Heart right ventricle (tissue), 16 donors: Measurements from ENCODE around the gene TBATA. TPM values are rescaled to one million over a fixed set of nuclear protein-coding genes. Genes with fewer than 3 reads are reported as not detected.

Experiments
- ATAC-seq, 8 donors: fragments of 200-7000 bp; cut with Tn5 transposase; one replicate each; pipeline ENCODE4 v1.9.1; 2020; ENCODE audit warnings: mild to moderate bottlenecking in 8 of 8, moderate library complexity in 8 of 8, moderate number of reproducible peaks in 1 of 8
- DNase-seq, 2 donors: peaks; one replicate each; pipeline ENCODE4 v3.0.0-alpha.2; 2020
- H3K27ac ChIP-seq, 10 donors: fragments of 200-600 bp; sonication (generic) in 2 of 10; one replicate each; pipeline versions ENCODE4 v1.5.0 to v1.8.0; 2020 to 2022; ENCODE audit warnings: mild to moderate bottlenecking in 3 of 10
- H3K27me3 ChIP-seq, 7 donors: fragments of 200-600 bp; one replicate each; pipeline ENCODE4 v1.8.0; 2021 to 2022; ENCODE audit warnings: mild to moderate bottlenecking in 2 of 7
- H3K36me3 ChIP-seq, 9 donors: fragments of 200-600 bp; sonication (generic) in 1 of 9; one replicate each; pipeline versions ENCODE4 v1.5.0 to v1.8.0; 2020 to 2022; ENCODE audit warnings: mild to moderate bottlenecking in 2 of 9
- H3K4me1 ChIP-seq, 9 donors: fragments of 200-600 bp; sonication (generic) in 1 of 9; one replicate each; pipeline versions ENCODE4 v1.5.0 to v1.8.0; 2020 to 2022; ENCODE audit warnings: mild to moderate bottlenecking in 4 of 9
- H3K4me3 ChIP-seq, 10 donors: fragments of 200-600 bp; sonication (generic) in 2 of 10; one replicate each; pipeline versions ENCODE4 v1.5.0 to v1.8.0; 2020 to 2022; ENCODE audit warnings: mild to moderate bottlenecking in 7 of 10, moderate library complexity in 2 of 10
- H3K9me3 ChIP-seq, 11 donors: fragments of 200-600 bp in 10 of 11; sonication (generic) in 2 of 11; one replicate each; pipeline versions ENCODE4 v1.5.0 to v1.8.0; 2013 to 2022; ENCODE audit warnings: mild to moderate bottlenecking in 2 of 11, control low read depth in 1 of 11, moderate library complexity in 1 of 11
- CTCF ChIP-seq, 9 donors: fragments of 200-600 bp; sonication (generic) in 2 of 9; IDR thresholded peaks; one replicate each; pipeline versions ENCODE4 v1.5.0 to v1.8.0; 2021 to 2022; ENCODE audit warnings: antibody characterized with exemption in 9 of 9, mild to moderate bottlenecking in 5 of 9, moderate library complexity in 1 of 9
- WGBS, 2 donors: extraction: QIAGEN DNeasy Blood & Tissue Kit; methylation state at CpG; one replicate each; pipeline ENCODE4 v1.1.7; 2013; ENCODE audit warnings: inconsistent platforms in 1 of 2; 5-methylcytosine and 5-hydroxymethylcytosine counted together
- intact Hi-C, 10 donors: fragments of 100-400 bp; cut with DNase I; formaldehyde crosslinking; loops; one replicate each; pipeline versions ENCODE4 v1.11.1 to v1.14.2; 2022
- polyA plus RNA-seq, 2 donors: library from polyadenylated mRNA; stranded (reverse); fragments of 200-250 nt; gene quantifications; one replicate each; pipeline ENCODE4 v1.2.3, GENCODE V29; 2013
- total RNA-seq, 10 donors: library from RNA; stranded (reverse); fragmentation: NEBNext Ultra II Directional in 3 of 10; extraction: Animal tissue kit (Norgen Biotek cat#: 25700) in 3 of 10; gene quantifications; one replicate each; pipeline versions ENCODE4 v1.2.1 to v1.2.4, GENCODE V29; 2021 to 2023
- donor health status: Arrhythmogenic right ventricular cardiomyopathy.
- donor health status: ischemic (EF 13 %, LVEDD 7.1; RV severe dilation, severe dysfunction).
- donor health status: healthy with polysubstance abuse.
- donor health status: DM: no; HTN: yes; CAD: no.
- donor health status: DM: no; HTN: no; CAD: no.
- donor health status: ischemic (EF 25% LVEDD 6.9; RV normal size, moderate dysfunction).
- donor health status: ischemic (EF 25% LVEDD 5.7; RV mildly dilated, moderate dysfunction).
- donor health status: healthy.
- donor health status: DM: yes; HTN: yes; CAD: no.
- donor health status: Ischemic cardiomyopathy.
- donor health status: ischemic (EF 35%, LVEDD 5.7; RV mildly dilated, moderate dysfunction).
- donor health status: nonischemic (EF 11% LVEDD 7.7; RV severe dilation, severe dysfunction).
- donor health status: DM: yes; HTN: yes; CAD: no.
- donor health status: PGD.
- donor health status: ischemic (EF 29% LVEDD 5.4; RV normal size, mild dysfunction).
- donor health status: nonischemic (EF 23%, LVEDD 6.1; RV moderate dilation, normal function).

TBATA gene
- total and polyA plus RNA-seq, 12 donors, result not detected

GRCh38 chr10:70745555-70745954, 39.6 kb downstream of the TBATA start:
- no peak for TF ChIP-seq CTCF (IDR thresholded peaks at IDR 0.05)
- ATAC-seq, result no peak
- no peaks in the 10 kb centered on the region for H3K36me3 ChIP-seq
- H3K27me3 ChIP-seq, result no peaks in the 10 kb centered on the region
- 77 to 81% methylated on average over 2 of the region's 2 CpGs for WGBS, 2 donors
- intact Hi-C loops, result no loop called here
- no peak for DNase-seq
- H3K4me3 ChIP-seq, result no peak overlapping the region
- peaks cover 5 to 35% (median 27%) of the 10 kb centered on the region in 9 donors for H3K4me1 ChIP-seq
- H3K9me3 ChIP-seq, result peaks cover 0 to 8% (median 0%) of the 10 kb centered on the region in 11 donors
- H3K27ac ChIP-seq, result no peak overlapping the region

- H3K27me3 ChIP-seq, result no peaks in the 10 kb centered on the region
- peak overlapping the region in 1 of 10 donors; percentile 14 for H3K27ac ChIP-seq
- no peak for TF ChIP-seq CTCF (IDR thresholded peaks at IDR 0.05)
- H3K4me1 ChIP-seq, result peaks cover 5 to 36% (median 27%) of the 10 kb centered on the region in 9 donors
- intact Hi-C loops, result no loop called here
- ATAC-seq (no peak), DNase-seq (no peak)
- WGBS, 2 donors, result 74 to 79% methylated on average over 6 of the region's 6 CpGs
- H3K9me3 ChIP-seq, result peaks cover 0 to 8% (median 0%) of the 10 kb centered on the region in 11 donors
- H3K4me3 ChIP-seq, result no peak overlapping the region
- no peaks in the 10 kb centered on the region for H3K36me3 ChIP-seq
These were observed 40.5 kb downstream of the TBATA start for GRCh38 chr10:70744617-70745143.

- no peak overlapping the region for H3K4me3 ChIP-seq
- peaks cover 0 to 8% (median 0%) of the 10 kb centered on the region in 11 donors for H3K9me3 ChIP-seq
- ATAC-seq (no peak), DNase-seq (no peak)
- no peaks in the 10 kb centered on the region for H3K36me3 ChIP-seq
- no peaks in the 10 kb centered on the region for H3K27me3 ChIP-seq
- H3K27ac ChIP-seq, result peak overlapping the region in 3 of 10 donors; percentile 68 to 89 (median 72)
- TF ChIP-seq CTCF (IDR thresholded peaks at IDR 0.05), result no peak
- WGBS, 2 donors, result 86 to 90% methylated on average over 13 of the region's 13 CpGs
- intact Hi-C loops, result no loop called here
- peaks cover 5 to 36% (median 27%) of the 10 kb centered on the region in 9 donors for H3K4me1 ChIP-seq
These were observed 41.3 kb downstream of the TBATA start for GRCh38 chr10:70743879-70744278.

GRCh38 chr10:70743430-70743788, 41.8 kb downstream of the TBATA start:
- H3K27me3 ChIP-seq, result no peaks in the 10 kb centered on the region
- WGBS, 2 donors, result 87 to 90% methylated on average over 17 of the region's 17 CpGs
- DNase-seq (no peak), ATAC-seq (no peak)
- H3K27ac ChIP-seq, result peak overlapping the region in 4 of 10 donors; percentile 68 to 89 (median 71)
- no peak for TF ChIP-seq CTCF (IDR thresholded peaks at IDR 0.05)
- H3K9me3 ChIP-seq, result peaks cover 0 to 8% (median 0%) of the 10 kb centered on the region in 11 donors
- no peaks in the 10 kb centered on the region for H3K36me3 ChIP-seq
- H3K4me1 ChIP-seq, result peaks cover 5 to 36% (median 27%) of the 10 kb centered on the region in 9 donors
- intact Hi-C loops, result no loop called here
- H3K4me3 ChIP-seq, result no peak overlapping the region
